ENCODE results near the gene MET.

MET gene

GRCh38 chr7:116824449-116824848 lies 152.5 kb downstream of the MET start:
- no peaks in the 10 kb centered on the region for H3K4me1 ChIP-seq (ENCODE audit: control insufficient read depth, insufficient read depth, low read length)
- no peaks in the 10 kb centered on the region for H3K27me3 ChIP-seq (ENCODE audit: control insufficient read depth, insufficient read depth, low read length)
- H3K4me3 ChIP-seq (ENCODE audit: low read length) = no peak overlapping the region
- no peak overlapping the region for H3K27ac ChIP-seq (ENCODE audit: low read depth, low read length)
- no peaks in the 10 kb centered on the region for H3K36me3 ChIP-seq (ENCODE audit: control insufficient read depth, insufficient read depth, low read length)
- no peak overlapping the region for H3K9ac ChIP-seq (ENCODE audit: low read length)

- H3K36me3 ChIP-seq (ENCODE audit: control insufficient read depth, insufficient read depth, low read length) = no peaks in the 10 kb centered on the region
- no peak overlapping the region for H3K27ac ChIP-seq (ENCODE audit: low read depth, low read length)
- H3K4me1 ChIP-seq (ENCODE audit: control insufficient read depth, insufficient read depth, low read length) = no peaks in the 10 kb centered on the region
- H3K27me3 ChIP-seq (ENCODE audit: control insufficient read depth, insufficient read depth, low read length) = no peaks in the 10 kb centered on the region
- H3K9ac ChIP-seq (ENCODE audit: low read length) = no peak overlapping the region
- H3K4me3 ChIP-seq (ENCODE audit: low read length) = no peak overlapping the region
These were observed 156.3 kb downstream of the MET start for GRCh38 chr7:116828281-116828680.

GRCh38 chr7:116829041-116829440 lies 157.0 kb downstream of the MET start:
- Histone ChIP-seq H3K36me3 (ENCODE audit: control insufficient read depth, insufficient read depth, low read length) (no peaks in the 10 kb centered on the region), H3K4me3 (ENCODE audit: low read length) (no peak overlapping the region), H3K9ac (ENCODE audit: low read length) (no peak overlapping the region), H3K27ac (ENCODE audit: low read depth, low read length) (no peak overlapping the region), H3K27me3 (ENCODE audit: control insufficient read depth, insufficient read depth, low read length) (no peaks in the 10 kb centered on the region), H3K4me1 (ENCODE audit: control insufficient read depth, insufficient read depth, low read length) (no peaks in the 10 kb centered on the region)

- no peak overlapping the region for H3K27ac ChIP-seq (ENCODE audit: low read depth, low read length)
- no peaks in the 10 kb centered on the region for H3K36me3 ChIP-seq (ENCODE audit: control insufficient read depth, insufficient read depth, low read length)
- no peak overlapping the region for H3K4me3 ChIP-seq (ENCODE audit: low read length)
- H3K27me3 ChIP-seq (ENCODE audit: control insufficient read depth, insufficient read depth, low read length) = no peaks in the 10 kb centered on the region
- no peak overlapping the region for H3K9ac ChIP-seq (ENCODE audit: low read length)
- no peaks in the 10 kb centered on the region for H3K4me1 ChIP-seq (ENCODE audit: control insufficient read depth, insufficient read depth, low read length)
These were observed 157.5 kb downstream of the MET start for GRCh38 chr7:116829493-116829892.

GRCh38 chr7:116832692-116833091 lies 160.7 kb downstream of the MET start:
- Histone ChIP-seq H3K27ac (ENCODE audit: low read depth, low read length) (no peak overlapping the region), H3K4me3 (ENCODE audit: low read length) (no peak overlapping the region), H3K4me1 (ENCODE audit: control insufficient read depth, insufficient read depth, low read length) (no peaks in the 10 kb centered on the region), H3K9ac (ENCODE audit: low read length) (no peak overlapping the region), H3K27me3 (ENCODE audit: control insufficient read depth, insufficient read depth, low read length) (no peaks in the 10 kb centered on the region), H3K36me3 (ENCODE audit: control insufficient read depth, insufficient read depth, low read length) (no peaks in the 10 kb centered on the region)

GRCh38 chr7:116834815-116835504 lies 163.0 kb downstream of the MET start:
- Histone ChIP-seq H3K9ac (ENCODE audit: low read length) (no peak overlapping the region), H3K4me3 (ENCODE audit: low read length) (no peak overlapping the region), H3K4me1 (ENCODE audit: control insufficient read depth, insufficient read depth, low read length) (no peaks in the 10 kb centered on the region), H3K27me3 (ENCODE audit: control insufficient read depth, insufficient read depth, low read length) (no peaks in the 10 kb centered on the region), H3K36me3 (ENCODE audit: control insufficient read depth, insufficient read depth, low read length) (no peaks in the 10 kb centered on the region), H3K27ac (ENCODE audit: low read depth, low read length) (no peak overlapping the region)

GRCh38 chr7:116836048-116836447 lies 164.1 kb downstream of the MET start:
- Histone ChIP-seq H3K9ac (ENCODE audit: low read length) (no peak overlapping the region), H3K4me3 (ENCODE audit: low read length) (no peak overlapping the region), H3K4me1 (ENCODE audit: control insufficient read depth, insufficient read depth, low read length) (no peaks in the 10 kb centered on the region), H3K27ac (ENCODE audit: low read depth, low read length) (no peak overlapping the region), H3K36me3 (ENCODE audit: control insufficient read depth, insufficient read depth, low read length) (no peaks in the 10 kb centered on the region), H3K27me3 (ENCODE audit: control insufficient read depth, insufficient read depth, low read length) (no peaks in the 10 kb centered on the region)

GRCh38 chr7:116836911-116837310 lies 164.9 kb downstream of the MET start:
- Histone ChIP-seq H3K36me3 (ENCODE audit: control insufficient read depth, insufficient read depth, low read length) (no peaks in the 10 kb centered on the region), H3K4me3 (ENCODE audit: low read length) (no peak overlapping the region), H3K27me3 (ENCODE audit: control insufficient read depth, insufficient read depth, low read length) (no peaks in the 10 kb centered on the region), H3K9ac (ENCODE audit: low read length) (no peak overlapping the region), H3K4me1 (ENCODE audit: control insufficient read depth, insufficient read depth, low read length) (no peaks in the 10 kb centered on the region), H3K27ac (ENCODE audit: low read depth, low read length) (no peak overlapping the region)

- Histone ChIP-seq H3K36me3 (ENCODE audit: control insufficient read depth, insufficient read depth, low read length) (no peaks in the 10 kb centered on the region), H3K4me3 (ENCODE audit: low read length) (no peak overlapping the region), H3K27me3 (ENCODE audit: control insufficient read depth, insufficient read depth, low read length) (no peaks in the 10 kb centered on the region), H3K4me1 (ENCODE audit: control insufficient read depth, insufficient read depth, low read length) (no peaks in the 10 kb centered on the region), H3K27ac (ENCODE audit: low read depth, low read length) (no peak overlapping the region), H3K9ac (ENCODE audit: low read length) (no peak overlapping the region)
These were observed 165.6 kb downstream of the MET start for GRCh38 chr7:116837586-116837985.

GRCh38 chr7:116840256-116840655 lies 168.3 kb downstream of the MET start:
- Histone ChIP-seq H3K27me3 (ENCODE audit: control insufficient read depth, insufficient read depth, low read length) (no peaks in the 10 kb centered on the region), H3K4me3 (ENCODE audit: low read length) (no peak overlapping the region), H3K9ac (ENCODE audit: low read length) (no peak overlapping the region), H3K27ac (ENCODE audit: low read depth, low read length) (no peak overlapping the region), H3K36me3 (ENCODE audit: control insufficient read depth, insufficient read depth, low read length) (no peaks in the 10 kb centered on the region), H3K4me1 (ENCODE audit: control insufficient read depth, insufficient read depth, low read length) (no peaks in the 10 kb centered on the region)

GRCh38 chr7:116842371-116842770 lies 170.4 kb downstream of the MET start:
- H3K36me3 ChIP-seq (ENCODE audit: control insufficient read depth, insufficient read depth, low read length) = no peaks in the 10 kb centered on the region
- H3K27me3 ChIP-seq (ENCODE audit: control insufficient read depth, insufficient read depth, low read length) = no peaks in the 10 kb centered on the region
- no peak overlapping the region for H3K4me3 ChIP-seq (ENCODE audit: low read length)
- no peak overlapping the region for H3K27ac ChIP-seq (ENCODE audit: low read depth, low read length)
- no peak overlapping the region for H3K9ac ChIP-seq (ENCODE audit: low read length)
- H3K4me1 ChIP-seq (ENCODE audit: control insufficient read depth, insufficient read depth, low read length) = no peaks in the 10 kb centered on the region

- Histone ChIP-seq H3K27me3 (ENCODE audit: control insufficient read depth, insufficient read depth, low read length) (no peaks in the 10 kb centered on the region), H3K36me3 (ENCODE audit: control insufficient read depth, insufficient read depth, low read length) (no peaks in the 10 kb centered on the region), H3K4me3 (ENCODE audit: low read length) (no peak overlapping the region), H3K27ac (ENCODE audit: low read depth, low read length) (no peak overlapping the region), H3K4me1 (ENCODE audit: control insufficient read depth, insufficient read depth, low read length) (no peaks in the 10 kb centered on the region), H3K9ac (ENCODE audit: low read length) (no peak overlapping the region)
These were observed 171.4 kb downstream of the MET start for GRCh38 chr7:116843378-116843777.
